ENCODE data around the gene SEC14L1. TPM values are rescaled to one million over a fixed set of nuclear protein-coding genes. Genes with fewer than 3 reads are reported as not detected.

Gene SEC14L1
- total RNA-seq, 1 donor from 2014 or later: 40.5 TPM

DNA sequence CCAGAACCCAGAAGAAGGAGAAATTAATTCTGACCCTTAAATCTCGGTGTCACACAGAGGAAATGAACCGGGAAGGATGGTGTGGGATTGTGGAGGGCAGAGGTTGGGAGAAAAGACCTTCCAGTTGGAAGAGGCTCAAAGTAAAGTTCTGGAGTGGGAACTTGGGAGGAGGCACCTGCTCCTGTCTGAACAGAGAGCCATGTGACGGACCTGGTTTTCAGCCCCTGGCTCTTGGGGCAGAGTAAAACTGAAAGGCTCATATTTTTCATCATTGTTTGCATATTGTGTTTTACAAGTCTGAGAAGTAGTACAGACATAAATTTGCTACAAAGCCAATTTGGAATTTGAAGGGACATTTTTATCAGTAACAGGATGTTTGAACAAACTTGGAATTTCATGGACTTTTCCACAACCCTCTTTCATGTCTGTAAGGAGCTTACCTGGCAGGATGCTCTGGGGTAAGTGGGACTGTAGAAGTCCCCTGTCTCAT, 24.4 kb upstream of the SEC14L1 start:
- TF ChIP-seq POLR2A (IDR thresholded peaks at IDR 0.05) (no peak), POLR2AphosphoS5 (IDR thresholded peaks at IDR 0.05; ENCODE audit: insufficient read depth in 1 of 2, low read depth in 1 of 2) (peak in 1 of 2 donors; percentile 21)
- no peaks in the 10 kb centered on the region for H3K36me3 ChIP-seq
- no peaks in the 10 kb centered on the region for H3K9me3 ChIP-seq
- peak overlapping the region; percentile 51 for H3K27ac ChIP-seq
- H3K4me3 ChIP-seq: no peak overlapping the region
- DNase-seq (ENCODE audit: extremely low spot score in 2 of 2): no peak
- intact Hi-C loops (cut with DNase I): no loop called here
- no peaks in the 10 kb centered on the region for H3K27me3 ChIP-seq
- H3K4me1 ChIP-seq: peaks cover 7% of the 10 kb centered on the region

DNA sequence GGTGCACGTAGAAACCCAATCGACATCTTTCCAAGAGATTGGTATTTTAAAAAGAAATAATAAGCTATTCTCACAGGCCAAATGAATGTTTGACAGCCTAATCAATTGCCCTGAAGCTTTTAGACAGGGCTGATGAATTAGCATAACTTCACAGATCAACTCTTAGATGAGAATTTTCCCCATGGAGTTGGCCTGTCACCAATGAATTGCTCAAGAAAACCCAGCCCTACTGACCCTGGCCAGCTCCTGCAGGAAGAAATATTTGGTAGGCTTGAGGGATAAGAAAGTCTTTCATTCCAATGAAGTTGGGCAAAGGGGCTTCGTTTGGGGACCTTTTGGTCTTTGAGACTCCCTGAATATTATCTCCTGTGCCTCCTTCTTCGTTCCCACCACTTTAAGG, 23.4 kb upstream of the SEC14L1 start:
- TF ChIP-seq POLR2AphosphoS5 (IDR thresholded peaks at IDR 0.05; ENCODE audit: insufficient read depth in 1 of 2, low read depth in 1 of 2) (no peak), POLR2A (IDR thresholded peaks at IDR 0.05) (no peak)
- TF ChIP-seq, protein P1, sequence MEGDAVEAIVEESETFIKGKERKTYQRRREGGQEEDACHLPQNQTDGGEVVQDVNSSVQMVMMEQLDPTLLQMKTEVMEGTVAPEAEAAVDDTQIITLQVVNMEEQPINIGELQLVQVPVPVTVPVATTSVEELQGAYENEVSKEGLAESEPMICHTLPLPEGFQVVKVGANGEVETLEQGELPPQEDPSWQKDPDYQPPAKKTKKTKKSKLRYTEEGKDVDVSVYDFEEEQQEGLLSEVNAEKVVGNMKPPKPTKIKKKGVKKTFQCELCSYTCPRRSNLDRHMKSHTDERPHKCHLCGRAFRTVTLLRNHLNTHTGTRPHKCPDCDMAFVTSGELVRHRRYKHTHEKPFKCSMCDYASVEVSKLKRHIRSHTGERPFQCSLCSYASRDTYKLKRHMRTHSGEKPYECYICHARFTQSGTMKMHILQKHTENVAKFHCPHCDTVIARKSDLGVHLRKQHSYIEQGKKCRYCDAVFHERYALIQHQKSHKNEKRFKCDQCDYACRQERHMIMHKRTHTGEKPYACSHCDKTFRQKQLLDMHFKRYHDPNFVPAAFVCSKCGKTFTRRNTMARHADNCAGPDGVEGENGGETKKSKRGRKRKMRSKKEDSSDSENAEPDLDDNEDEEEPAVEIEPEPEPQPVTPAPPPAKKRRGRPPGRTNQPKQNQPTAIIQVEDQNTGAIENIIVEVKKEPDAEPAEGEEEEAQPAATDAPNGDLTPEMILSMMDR (IDR thresholded peaks at IDR 0.05): no peak
- DNase-seq (ENCODE audit: extremely low spot score in 2 of 2): no peak
- Histone ChIP-seq H3K4me1 (peaks cover 7% of the 10 kb centered on the region), H3K27ac (peak overlapping the region; percentile 51), H3K4me3 (no peak overlapping the region), H3K9me3 (no peaks in the 10 kb centered on the region), H3K36me3 (no peaks in the 10 kb centered on the region), H3K27me3 (no peaks in the 10 kb centered on the region)
- intact Hi-C loops (cut with DNase I): no loop called here

DNA sequence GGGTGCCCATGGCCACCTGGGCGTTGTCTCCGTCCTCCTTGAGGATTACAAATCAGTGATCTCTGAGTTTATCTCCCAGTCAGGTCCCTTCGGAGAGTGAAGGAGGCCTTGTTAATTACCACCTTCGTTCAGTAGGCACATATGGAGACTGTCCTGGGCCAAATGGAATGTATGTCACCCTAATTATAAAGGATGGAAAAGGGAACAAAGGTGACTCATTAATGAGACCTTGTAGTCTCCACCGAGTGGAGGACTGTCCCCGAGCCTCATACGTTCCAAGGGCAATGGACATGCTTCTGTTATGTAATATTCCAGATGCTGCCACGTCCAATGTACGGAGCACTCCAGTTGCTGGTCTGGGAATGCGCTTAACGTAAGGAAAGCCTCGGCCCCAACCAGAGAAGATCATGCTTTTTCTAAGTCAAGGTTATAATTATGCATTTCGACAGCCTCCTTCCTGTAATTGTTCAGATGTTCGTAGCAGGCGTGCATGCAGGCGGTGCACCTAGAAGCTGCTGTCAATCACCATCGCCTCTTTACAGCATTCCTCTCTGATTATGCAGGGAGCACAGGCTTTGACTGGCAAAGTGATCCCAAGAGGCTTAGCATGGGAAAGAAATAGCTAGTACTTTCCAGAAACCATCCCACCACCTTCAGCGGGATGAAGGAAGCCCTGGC, 22.4 kb upstream of the SEC14L1 start:
- TF ChIP-seq POLR2AphosphoS5 (IDR thresholded peaks at IDR 0.05; ENCODE audit: insufficient read depth in 1 of 2, low read depth in 1 of 2): peak in 1 of 2 donors; percentile 29
- TF ChIP-seq, protein P1 (IDR thresholded peaks at IDR 0.05): no peak
- Histone ChIP-seq H3K9me3 (no peaks in the 10 kb centered on the region), H3K4me3 (no peak overlapping the region), H3K4me1 (peaks cover 7% of the 10 kb centered on the region), H3K36me3 (no peaks in the 10 kb centered on the region), H3K27ac (peak overlapping the region; percentile 51), H3K27me3 (no peaks in the 10 kb centered on the region)
- intact Hi-C loops (cut with DNase I): no loop called here
- DNase-seq (ENCODE audit: extremely low spot score in 2 of 2): no peak

DNA sequence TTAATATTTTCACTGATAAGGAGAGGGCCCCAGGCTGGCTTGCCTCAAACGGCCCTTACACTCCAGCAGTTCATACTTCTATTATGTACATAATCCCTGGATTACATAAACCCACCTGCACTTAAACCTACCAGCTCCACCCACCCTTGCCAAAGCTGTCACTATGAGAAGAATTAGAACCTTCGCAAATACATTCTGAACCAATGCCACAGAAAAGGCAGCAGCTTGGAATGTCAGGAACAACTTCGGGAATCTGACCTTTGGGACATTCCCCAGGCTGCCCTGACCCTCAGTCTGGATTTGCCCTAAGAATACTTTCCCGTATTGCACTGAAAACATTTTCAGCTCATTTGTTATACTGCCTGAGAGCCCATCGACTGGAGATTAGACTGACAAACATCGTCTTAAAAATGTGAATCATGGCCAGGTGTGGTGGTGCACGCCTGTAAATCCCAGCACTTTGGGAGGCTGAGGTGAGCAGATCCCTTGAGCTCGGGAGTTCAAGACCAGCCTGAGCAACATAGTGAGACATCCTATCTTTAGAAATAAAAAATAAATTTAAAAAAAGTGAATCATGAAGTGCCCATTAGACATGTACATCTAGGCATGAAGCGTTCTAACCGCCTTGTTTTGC, 21.0 kb upstream of the SEC14L1 start:
- H3K27me3 ChIP-seq: no peaks in the 10 kb centered on the region
- no peaks in the 10 kb centered on the region for H3K9me3 ChIP-seq
- no peaks in the 10 kb centered on the region for H3K36me3 ChIP-seq
- H3K4me1 ChIP-seq: peaks cover 11% of the 10 kb centered on the region
- no peak overlapping the region for H3K27ac ChIP-seq
- DNase-seq (ENCODE audit: extremely low spot score in 2 of 2): no peak
- TF ChIP-seq POLR2AphosphoS5 (IDR thresholded peaks at IDR 0.05; ENCODE audit: insufficient read depth in 1 of 2, low read depth in 1 of 2): no peak
- TF ChIP-seq, protein P1 (IDR thresholded peaks at IDR 0.05): no peak
- TF ChIP-seq POLR2A (IDR thresholded peaks at IDR 0.05): no peak
- no peak overlapping the region for H3K4me3 ChIP-seq
- intact Hi-C loops (cut with DNase I): no loop called here

DNA sequence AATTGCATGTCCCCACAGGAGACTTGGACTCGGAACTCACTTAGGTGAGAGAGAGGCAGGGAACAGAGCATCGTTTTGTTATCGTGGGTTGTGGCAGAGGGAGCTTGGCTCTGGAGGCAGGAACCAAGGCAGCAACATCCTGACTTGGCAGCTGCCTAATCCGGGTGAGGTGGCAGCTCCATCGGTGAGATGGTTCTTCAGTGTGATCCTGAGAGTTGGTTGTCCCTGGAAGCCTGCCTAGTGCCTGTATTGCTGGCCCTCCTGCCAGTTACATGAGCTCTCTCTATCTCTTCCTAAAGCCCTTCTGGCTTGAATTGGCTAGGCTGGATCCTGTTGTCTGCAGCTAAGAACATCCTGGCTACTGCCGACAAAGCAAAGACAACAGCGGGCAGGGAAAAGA, 19.9 kb upstream of the SEC14L1 start:
- Histone ChIP-seq H3K27me3 (no peaks in the 10 kb centered on the region), H3K27ac (no peak overlapping the region), H3K9me3 (no peaks in the 10 kb centered on the region), H3K36me3 (no peaks in the 10 kb centered on the region), H3K4me1 (peaks cover 22% of the 10 kb centered on the region), H3K4me3 (no peak overlapping the region)
- intact Hi-C loops (cut with DNase I): no loop called here
- TF ChIP-seq, protein P1 (IDR thresholded peaks at IDR 0.05): no peak
- TF ChIP-seq POLR2AphosphoS5 (IDR thresholded peaks at IDR 0.05; ENCODE audit: insufficient read depth in 1 of 2, low read depth in 1 of 2): peak in 1 of 2 donors; percentile 8
- no peak for TF ChIP-seq POLR2A (IDR thresholded peaks at IDR 0.05)
- no peak for DNase-seq (ENCODE audit: extremely low spot score in 2 of 2)
